WTC11 (cell line): Measurements from ENCODE around the gene PLCD1. TPM values are rescaled to one million over a fixed set of nuclear protein-coding genes. Genes with fewer than 3 reads are reported as not detected.

Experiments used
- ATAC-seq: fragments of 200-7000 bp; cut with Tn5 transposase; 2 replicates; pipeline ENCODE4 v1.10.0; 2021; ENCODE audit warnings: mild to moderate bottlenecking, moderate library complexity
- CTCF ChIA-PET: fragments of 300-600 bp; sonication (Branson Sonifier 250); formaldehyde crosslinking; loops from one replicate; lab custom pipeline; 2021; ENCODE audit warnings: antibody characterized with exemption; lab: Charles Lee
- POLR2A ChIA-PET: fragments of 350-600 bp; sonication (Branson Sonifier 250); formaldehyde crosslinking; loops from one replicate; lab custom pipeline; 2021; ENCODE audit warnings: antibody characterized with exemption; lab: Charles Lee
- DNase-seq: peaks from one replicate; pipeline ENCODE4 v3.0.0; 2021; ENCODE audit warnings: low spot score
- H3K27ac Mint-ChIP-seq: 2 replicates; pipeline ENCODE4 v1.8.0; 2021; ENCODE audit warnings: mixed read lengths
- H3K27me3 Mint-ChIP-seq: 2 replicates; pipeline ENCODE4 v1.8.0; 2021; ENCODE audit warnings: low read depth, mild to moderate bottlenecking, moderate library complexity, mixed read lengths
- H3K36me3 Mint-ChIP-seq: 2 replicates; pipeline ENCODE4 v1.8.0; 2021; ENCODE audit warnings: mixed read lengths
- H3K4me1 Mint-ChIP-seq: 2 replicates; pipeline ENCODE4 v1.8.0; 2022; ENCODE audit warnings: mixed read lengths
- H3K4me3 Mint-ChIP-seq: 2 replicates; pipeline ENCODE4 v1.8.0; 2021; ENCODE audit warnings: mild to moderate bottlenecking, moderate library complexity, mixed read lengths
- H3K9me3 Mint-ChIP-seq: 2 replicates; pipeline ENCODE4 v1.8.0; 2021; ENCODE audit warnings: mixed read lengths
- ATF1 ChIP-seq: sonication (generic); formaldehyde crosslinking; IDR thresholded peaks from 2 replicates; pipeline ENCODE4 v1.8.1; 2023; ENCODE audit warnings: mild to moderate bottlenecking, moderate library complexity, missing genetic modification reagents
- CREM ChIP-seq: sonication (generic); formaldehyde crosslinking; IDR thresholded peaks from 2 replicates; pipeline ENCODE4 v1.8.1; 2022; ENCODE audit warnings: mild to moderate bottlenecking, missing genetic modification reagents, moderate library complexity
- E2F4 ChIP-seq: sonication (generic); formaldehyde crosslinking; IDR thresholded peaks from 2 replicates; pipeline ENCODE4 v1.8.1; 2022; ENCODE audit warnings: low read depth, mild to moderate bottlenecking, moderate library complexity, missing genetic modification reagents, borderline replicate concordance
- EMX1 ChIP-seq: fragments of 250-450 bp; sonication (Bioruptor Pico); IDR thresholded peaks from 2 replicates; pipeline ENCODE4 v1.8.0; 2021; ENCODE audit warnings: mild to moderate bottlenecking
- ESRRA ChIP-seq: sonication (generic); formaldehyde crosslinking; IDR thresholded peaks from 2 replicates; pipeline ENCODE4 v1.8.1; 2022; ENCODE audit warnings: mild to moderate bottlenecking, missing genetic modification reagents, borderline replicate concordance
- FOXJ3 ChIP-seq: sonication (generic); formaldehyde crosslinking; IDR thresholded peaks from 2 replicates; pipeline ENCODE4 v1.9.0; 2021; ENCODE audit warnings: missing genetic modification reagents, mild to moderate bottlenecking, borderline replicate concordance
- GRHL2 ChIP-seq: fragments of 250-450 bp; sonication (Bioruptor Pico); IDR thresholded peaks from 2 replicates; pipeline ENCODE4 v1.8.0; 2022; ENCODE audit warnings: mild to moderate bottlenecking, moderate library complexity; ENCODE audit not compliant: insufficient replicate concordance, severe bottlenecking
- HMGA2 ChIP-seq: fragments of 250-450 bp; sonication (Bioruptor Pico); IDR thresholded peaks from 2 replicates; pipeline ENCODE4 v1.4.0; 2021; ENCODE audit warnings: mild to moderate bottlenecking, moderate library complexity
- MYBL2 ChIP-seq: sonication (generic); formaldehyde crosslinking; IDR thresholded peaks from 2 replicates; pipeline ENCODE4 v1.8.1; 2023; ENCODE audit warnings: mild to moderate bottlenecking, moderate library complexity, missing genetic modification reagents
- NR1H2 ChIP-seq: sonication (generic); formaldehyde crosslinking; IDR thresholded peaks from 2 replicates; pipeline ENCODE4 v1.9.0; 2021; ENCODE audit warnings: mild to moderate bottlenecking, moderate library complexity, missing genetic modification reagents
- PRRX2 ChIP-seq: fragments of 250-450 bp; sonication (Bioruptor Pico); IDR thresholded peaks from 2 replicates; pipeline ENCODE4 v1.8.0; 2021; ENCODE audit warnings: mild to moderate bottlenecking
- SMAD4 ChIP-seq: sonication (generic); formaldehyde crosslinking; IDR thresholded peaks from 2 replicates; pipeline ENCODE4 v1.8.0; 2022; ENCODE audit warnings: mild to moderate bottlenecking, missing genetic modification reagents
- TEAD1 ChIP-seq: sonication (generic); formaldehyde crosslinking; IDR thresholded peaks from 2 replicates; pipeline ENCODE4 v1.8.0; 2022; ENCODE audit warnings: mild to moderate bottlenecking, missing genetic modification reagents
- TP53 ChIP-seq: sonication (generic); formaldehyde crosslinking; IDR thresholded peaks from 2 replicates; pipeline ENCODE4 v1.8.1; 2023; ENCODE audit warnings: mild to moderate bottlenecking, missing genetic modification reagents
- ZNF263 ChIP-seq: sonication (generic); formaldehyde crosslinking; IDR thresholded peaks from 2 replicates; pipeline ENCODE4 v1.8.1; 2022; ENCODE audit warnings: low read depth, mild to moderate bottlenecking, moderate library complexity, missing genetic modification reagents
- ZNF317 ChIP-seq: sonication (generic); formaldehyde crosslinking; IDR thresholded peaks from 2 replicates; pipeline ENCODE4 v1.8.1; 2023; ENCODE audit warnings: low read depth, mild to moderate bottlenecking, moderate library complexity, missing genetic modification reagents, borderline replicate concordance
- ZNF671 ChIP-seq: fragments of 250-450 bp; sonication (Bioruptor Pico); IDR thresholded peaks from 2 replicates; pipeline ENCODE4 v1.8.0; 2021; ENCODE audit warnings: mild to moderate bottlenecking
- total RNA-seq: library from RNA; stranded (reverse); gene quantifications from 3 replicates; pipeline ENCODE4 v1.2.3, GENCODE V29; 2021
- TF ChIP-seq, protein P1 (sequence below): fragments of 250-450 bp; sonication (Bioruptor Pico); IDR thresholded peaks from 2 replicates; pipeline ENCODE4 v1.9.0; 2021; ENCODE audit warnings: mild to moderate bottlenecking
- TF ChIP-seq, protein P2 (sequence below): sonication (generic); formaldehyde crosslinking; IDR thresholded peaks from 2 replicates; pipeline ENCODE4 v1.8.1; 2023; ENCODE audit warnings: mild to moderate bottlenecking, missing genetic modification reagents, moderate library complexity
- TF ChIP-seq, protein P3 (sequence below): sonication (generic); formaldehyde crosslinking; IDR thresholded peaks from 2 replicates; pipeline ENCODE4 v1.8.0; 2022; ENCODE audit warnings: mild to moderate bottlenecking, missing genetic modification reagents
- TF ChIP-seq, protein P4 (sequence below): sonication (generic); formaldehyde crosslinking; conservative IDR thresholded peaks from 2 replicates; pipeline ENCODE4 v1.8.1; 2023; ENCODE audit warnings: mild to moderate bottlenecking, low read depth, missing genetic modification reagents, moderate library complexity

Gene PLCD1
- total RNA-seq, 1 experiment from 2014 or later = 29.9 TPM

- TF ChIP-seq CREM (no peak), ATF1 (CRISPR knock-in tag) (no peak), HMGA2 (CRISPR knock-in tag) (no peak), ESRRA (CRISPR knock-in tag) (no peak), PRRX2 (no peak), MYBL2 (CRISPR knock-in tag) (no peak), ZNF671 (CRISPR knock-in tag) (no peak), EMX1 (CRISPR knock-in tag) (no peak), GRHL2 (no peak), ZNF263 (CRISPR knock-in tag) (no peak)
- TF ChIP-seq, protein P1, sequence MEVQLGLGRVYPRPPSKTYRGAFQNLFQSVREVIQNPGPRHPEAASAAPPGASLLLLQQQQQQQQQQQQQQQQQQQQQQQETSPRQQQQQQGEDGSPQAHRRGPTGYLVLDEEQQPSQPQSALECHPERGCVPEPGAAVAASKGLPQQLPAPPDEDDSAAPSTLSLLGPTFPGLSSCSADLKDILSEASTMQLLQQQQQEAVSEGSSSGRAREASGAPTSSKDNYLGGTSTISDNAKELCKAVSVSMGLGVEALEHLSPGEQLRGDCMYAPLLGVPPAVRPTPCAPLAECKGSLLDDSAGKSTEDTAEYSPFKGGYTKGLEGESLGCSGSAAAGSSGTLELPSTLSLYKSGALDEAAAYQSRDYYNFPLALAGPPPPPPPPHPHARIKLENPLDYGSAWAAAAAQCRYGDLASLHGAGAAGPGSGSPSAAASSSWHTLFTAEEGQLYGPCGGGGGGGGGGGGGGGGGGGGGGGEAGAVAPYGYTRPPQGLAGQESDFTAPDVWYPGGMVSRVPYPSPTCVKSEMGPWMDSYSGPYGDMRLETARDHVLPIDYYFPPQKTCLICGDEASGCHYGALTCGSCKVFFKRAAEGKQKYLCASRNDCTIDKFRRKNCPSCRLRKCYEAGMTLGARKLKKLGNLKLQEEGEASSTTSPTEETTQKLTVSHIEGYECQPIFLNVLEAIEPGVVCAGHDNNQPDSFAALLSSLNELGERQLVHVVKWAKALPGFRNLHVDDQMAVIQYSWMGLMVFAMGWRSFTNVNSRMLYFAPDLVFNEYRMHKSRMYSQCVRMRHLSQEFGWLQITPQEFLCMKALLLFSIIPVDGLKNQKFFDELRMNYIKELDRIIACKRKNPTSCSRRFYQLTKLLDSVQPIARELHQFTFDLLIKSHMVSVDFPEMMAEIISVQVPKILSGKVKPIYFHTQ (CRISPR knock-in tag) = no peak
- TF ChIP-seq, protein P2, sequence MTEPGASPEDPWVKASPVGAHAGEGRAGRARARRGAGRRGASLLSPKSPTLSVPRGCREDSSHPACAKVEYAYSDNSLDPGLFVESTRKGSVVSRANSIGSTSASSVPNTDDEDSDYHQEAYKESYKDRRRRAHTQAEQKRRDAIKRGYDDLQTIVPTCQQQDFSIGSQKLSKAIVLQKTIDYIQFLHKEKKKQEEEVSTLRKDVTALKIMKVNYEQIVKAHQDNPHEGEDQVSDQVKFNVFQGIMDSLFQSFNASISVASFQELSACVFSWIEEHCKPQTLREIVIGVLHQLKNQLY (CRISPR knock-in tag) = no peak
- TF ChIP-seq, protein P3, sequence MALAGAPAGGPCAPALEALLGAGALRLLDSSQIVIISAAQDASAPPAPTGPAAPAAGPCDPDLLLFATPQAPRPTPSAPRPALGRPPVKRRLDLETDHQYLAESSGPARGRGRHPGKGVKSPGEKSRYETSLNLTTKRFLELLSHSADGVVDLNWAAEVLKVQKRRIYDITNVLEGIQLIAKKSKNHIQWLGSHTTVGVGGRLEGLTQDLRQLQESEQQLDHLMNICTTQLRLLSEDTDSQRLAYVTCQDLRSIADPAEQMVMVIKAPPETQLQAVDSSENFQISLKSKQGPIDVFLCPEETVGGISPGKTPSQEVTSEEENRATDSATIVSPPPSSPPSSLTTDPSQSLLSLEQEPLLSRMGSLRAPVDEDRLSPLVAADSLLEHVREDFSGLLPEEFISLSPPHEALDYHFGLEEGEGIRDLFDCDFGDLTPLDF (CRISPR knock-in tag) = no peak
- TF ChIP-seq, protein P4, sequence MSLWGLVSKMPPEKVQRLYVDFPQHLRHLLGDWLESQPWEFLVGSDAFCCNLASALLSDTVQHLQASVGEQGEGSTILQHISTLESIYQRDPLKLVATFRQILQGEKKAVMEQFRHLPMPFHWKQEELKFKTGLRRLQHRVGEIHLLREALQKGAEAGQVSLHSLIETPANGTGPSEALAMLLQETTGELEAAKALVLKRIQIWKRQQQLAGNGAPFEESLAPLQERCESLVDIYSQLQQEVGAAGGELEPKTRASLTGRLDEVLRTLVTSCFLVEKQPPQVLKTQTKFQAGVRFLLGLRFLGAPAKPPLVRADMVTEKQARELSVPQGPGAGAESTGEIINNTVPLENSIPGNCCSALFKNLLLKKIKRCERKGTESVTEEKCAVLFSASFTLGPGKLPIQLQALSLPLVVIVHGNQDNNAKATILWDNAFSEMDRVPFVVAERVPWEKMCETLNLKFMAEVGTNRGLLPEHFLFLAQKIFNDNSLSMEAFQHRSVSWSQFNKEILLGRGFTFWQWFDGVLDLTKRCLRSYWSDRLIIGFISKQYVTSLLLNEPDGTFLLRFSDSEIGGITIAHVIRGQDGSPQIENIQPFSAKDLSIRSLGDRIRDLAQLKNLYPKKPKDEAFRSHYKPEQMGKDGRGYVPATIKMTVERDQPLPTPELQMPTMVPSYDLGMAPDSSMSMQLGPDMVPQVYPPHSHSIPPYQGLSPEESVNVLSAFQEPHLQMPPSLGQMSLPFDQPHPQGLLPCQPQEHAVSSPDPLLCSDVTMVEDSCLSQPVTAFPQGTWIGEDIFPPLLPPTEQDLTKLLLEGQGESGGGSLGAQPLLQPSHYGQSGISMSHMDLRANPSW (CRISPR knock-in tag) = no peak
- TF ChIP-seq, all 79 proteins: peak for 0
- H3K27me3 Mint-ChIP-seq = no peaks in the 10 kb centered on the region
- ATAC-seq (no peak), DNase-seq (no peak)
- no peak overlapping the region for H3K4me3 Mint-ChIP-seq
- ChIA-PET POLR2A (no interaction called here), CTCF (interaction anchor here (1.8 kb wide), 1 partner anchor 12 kb away, joined by 5 read pairs; no protein-coding TSS in a partner anchor)
- H3K9me3 Mint-ChIP-seq = no peaks in the 10 kb centered on the region
- peaks cover 14% of the 10 kb centered on the region; the same call in 1 of the 2 replicates for H3K36me3 Mint-ChIP-seq
- no peak overlapping the region for H3K27ac Mint-ChIP-seq
- peaks cover 3% of the 10 kb centered on the region; the same call in 1 of the 2 replicates for H3K4me1 Mint-ChIP-seq
Observed at GRCh38 chr3:38008971-38009580, 20.4 kb downstream of the PLCD1 start.

GRCh38 chr3:38008191-38008701 is 21.2 kb downstream of the PLCD1 start:
- H3K27me3 Mint-ChIP-seq = no peaks in the 10 kb centered on the region
- peaks cover 10% of the 10 kb centered on the region; the same call in 1 of the 2 replicates for H3K36me3 Mint-ChIP-seq
- no peak for TF ChIP-seq TP53 (CRISPR knock-in tag)
- TF ChIP-seq SMAD4 (CRISPR knock-in tag) = no peak
- TF ChIP-seq PRRX2 = no peak
- no peak for TF ChIP-seq TEAD1 (CRISPR knock-in tag)
- no peak for TF ChIP-seq EMX1 (CRISPR knock-in tag)
- TF ChIP-seq ZNF317 = no peak
- TF ChIP-seq E2F4 = no peak
- no peak for TF ChIP-seq ATF1 (CRISPR knock-in tag)
- no peak for TF ChIP-seq FOXJ3 (CRISPR knock-in tag)
- no peak for TF ChIP-seq NR1H2 (CRISPR knock-in tag)
- no peak overlapping the region for H3K4me3 Mint-ChIP-seq
- H3K27ac Mint-ChIP-seq = no peak overlapping the region
- ChIA-PET CTCF (no interaction called here), POLR2A (no interaction called here)
- H3K9me3 Mint-ChIP-seq = no peaks in the 10 kb centered on the region
- DNase-seq = no peak
- ATAC-seq = no peak
- H3K4me1 Mint-ChIP-seq = peaks cover 5% of the 10 kb centered on the region
